ENCODE results near the gene CISTR. TPM values are rescaled to one million over a fixed set of nuclear protein-coding genes. Genes with fewer than 3 reads are reported as not detected.

The CISTR gene
- total RNA-seq, 1 donor from 2014 or later, result not detected

DNA sequence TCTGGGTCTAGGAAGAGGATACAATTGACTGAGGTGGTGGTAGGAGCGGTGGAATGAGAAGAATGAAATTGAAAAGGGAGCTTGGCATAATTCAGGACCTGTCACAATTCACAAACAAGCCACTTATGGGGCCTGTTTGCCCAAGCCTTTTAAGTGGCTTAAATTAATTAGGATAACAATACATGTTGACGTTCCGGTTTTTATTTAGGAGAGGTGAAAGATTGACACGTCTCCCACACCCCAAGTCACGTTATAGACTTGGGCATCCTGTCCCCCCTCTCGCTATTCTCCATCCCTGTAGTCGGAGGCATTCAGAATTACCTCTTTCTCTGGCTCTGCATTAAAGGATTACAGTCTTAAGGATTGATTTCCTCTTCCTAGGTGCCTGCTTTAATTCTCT is 23.6 kb downstream of the CISTR start:
- H3K27me3 ChIP-seq (ENCODE audit: control insufficient read depth, insufficient read depth, low read length), result no peaks in the 10 kb centered on the region
- DNase-seq (ENCODE audit: low read depth) (no peak), FAIRE-seq (no peak)
- H3K4me3 ChIP-seq (ENCODE audit: low read depth, low read length), result no peak overlapping the region
- TF ChIP-seq, protein P1, sequence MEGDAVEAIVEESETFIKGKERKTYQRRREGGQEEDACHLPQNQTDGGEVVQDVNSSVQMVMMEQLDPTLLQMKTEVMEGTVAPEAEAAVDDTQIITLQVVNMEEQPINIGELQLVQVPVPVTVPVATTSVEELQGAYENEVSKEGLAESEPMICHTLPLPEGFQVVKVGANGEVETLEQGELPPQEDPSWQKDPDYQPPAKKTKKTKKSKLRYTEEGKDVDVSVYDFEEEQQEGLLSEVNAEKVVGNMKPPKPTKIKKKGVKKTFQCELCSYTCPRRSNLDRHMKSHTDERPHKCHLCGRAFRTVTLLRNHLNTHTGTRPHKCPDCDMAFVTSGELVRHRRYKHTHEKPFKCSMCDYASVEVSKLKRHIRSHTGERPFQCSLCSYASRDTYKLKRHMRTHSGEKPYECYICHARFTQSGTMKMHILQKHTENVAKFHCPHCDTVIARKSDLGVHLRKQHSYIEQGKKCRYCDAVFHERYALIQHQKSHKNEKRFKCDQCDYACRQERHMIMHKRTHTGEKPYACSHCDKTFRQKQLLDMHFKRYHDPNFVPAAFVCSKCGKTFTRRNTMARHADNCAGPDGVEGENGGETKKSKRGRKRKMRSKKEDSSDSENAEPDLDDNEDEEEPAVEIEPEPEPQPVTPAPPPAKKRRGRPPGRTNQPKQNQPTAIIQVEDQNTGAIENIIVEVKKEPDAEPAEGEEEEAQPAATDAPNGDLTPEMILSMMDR (IDR thresholded peaks at IDR 0.05; ENCODE audit: insufficient read depth, low read length, severe bottlenecking), result no peak
- H3K36me3 ChIP-seq (ENCODE audit: control insufficient read depth, insufficient read depth, low read length), result peaks cover 6% of the 10 kb centered on the region

GRCh38 chr12:53727310-53728041 is 24.3 kb downstream of the CISTR start, which contains the start of gene CALCOCO1:
TSS of gene CALCOCO1 (minus strand) at chr12:53727452. CDS start at chr12:53725242, 2,210 bp downstream.
- Histone ChIP-seq H3K27me3 (ENCODE audit: control insufficient read depth, insufficient read depth, low read length) (no peaks in the 10 kb centered on the region), H3K4me3 (ENCODE audit: low read depth, low read length) (peak within 1 kb of the TSS; percentile 77), H3K36me3 (ENCODE audit: control insufficient read depth, insufficient read depth, low read length) (peaks cover 6% of the 10 kb centered on the region)
- TF ChIP-seq, protein P1 (IDR thresholded peaks at IDR 0.05; ENCODE audit: insufficient read depth, low read length, severe bottlenecking), result no peak
- FAIRE-seq (no peak), DNase-seq (ENCODE audit: low read depth) (peak; percentile 96)

GRCh38 chr12:53726946-53727309 is 24.9 kb downstream of the CISTR start:
- FAIRE-seq (no peak), DNase-seq (ENCODE audit: low read depth) (peak; percentile 29)
- Histone ChIP-seq H3K36me3 (ENCODE audit: control insufficient read depth, insufficient read depth, low read length) (peaks cover 8% of the 10 kb centered on the region), H3K4me3 (ENCODE audit: low read depth, low read length) (peak overlapping the region; percentile 77), H3K27me3 (ENCODE audit: control insufficient read depth, insufficient read depth, low read length) (no peaks in the 10 kb centered on the region)
- TF ChIP-seq, protein P1 (IDR thresholded peaks at IDR 0.05; ENCODE audit: insufficient read depth, low read length, severe bottlenecking), result no peak

GRCh38 chr12:53726341-53726740 is 25.4 kb downstream of the CISTR start:
- Histone ChIP-seq H3K4me3 (ENCODE audit: low read depth, low read length) (peak overlapping the region; percentile 77), H3K36me3 (ENCODE audit: control insufficient read depth, insufficient read depth, low read length) (peaks cover 9% of the 10 kb centered on the region), H3K27me3 (ENCODE audit: control insufficient read depth, insufficient read depth, low read length) (no peaks in the 10 kb centered on the region)
- DNase-seq (ENCODE audit: low read depth), result peak; percentile 22
- TF ChIP-seq, protein P1 (IDR thresholded peaks at IDR 0.05; ENCODE audit: insufficient read depth, low read length, severe bottlenecking), result no peak
- peak; percentile 7 for FAIRE-seq

- TF ChIP-seq, protein P1 (IDR thresholded peaks at IDR 0.05; ENCODE audit: insufficient read depth, low read length, severe bottlenecking), result no peak
- FAIRE-seq (no peak), DNase-seq (ENCODE audit: low read depth) (peak; percentile 31)
- Histone ChIP-seq H3K27me3 (ENCODE audit: control insufficient read depth, insufficient read depth, low read length) (no peaks in the 10 kb centered on the region), H3K36me3 (ENCODE audit: control insufficient read depth, insufficient read depth, low read length) (peaks cover 11% of the 10 kb centered on the region), H3K4me3 (ENCODE audit: low read depth, low read length) (no peak overlapping the region)
These were observed 26.0 kb downstream of the CISTR start for GRCh38 chr12:53725824-53726223.
